Measurements from ENCODE around the gene FGF8.

FGF8 gene

GRCh38 chr10:101767966-101768790, 7.7 kb downstream of the FGF8 start:
- DNase-seq, result no peak

DNA sequence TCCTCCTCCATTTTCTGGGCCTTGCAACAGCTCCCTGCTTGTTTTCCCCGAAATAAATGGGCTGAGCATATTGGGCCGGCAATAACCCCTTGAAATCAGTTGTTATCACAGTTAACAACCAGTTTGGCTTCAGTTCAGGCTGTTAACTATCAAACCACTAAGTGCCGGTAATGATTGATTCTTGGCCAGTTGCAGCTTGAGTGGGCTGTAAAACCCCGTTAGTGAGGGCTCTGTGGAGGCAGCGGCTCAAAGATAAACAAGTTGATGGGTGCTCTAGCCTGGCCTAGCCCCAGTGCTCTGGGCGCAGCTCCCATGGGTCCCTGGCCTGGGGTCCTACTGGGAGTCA, 8.3 kb downstream of the FGF8 start:
- no peak for DNase-seq

- DNase-seq, result no peak
Measured at GRCh38 chr10:101766753-101767599, 8.9 kb downstream of the FGF8 start.

DNA sequence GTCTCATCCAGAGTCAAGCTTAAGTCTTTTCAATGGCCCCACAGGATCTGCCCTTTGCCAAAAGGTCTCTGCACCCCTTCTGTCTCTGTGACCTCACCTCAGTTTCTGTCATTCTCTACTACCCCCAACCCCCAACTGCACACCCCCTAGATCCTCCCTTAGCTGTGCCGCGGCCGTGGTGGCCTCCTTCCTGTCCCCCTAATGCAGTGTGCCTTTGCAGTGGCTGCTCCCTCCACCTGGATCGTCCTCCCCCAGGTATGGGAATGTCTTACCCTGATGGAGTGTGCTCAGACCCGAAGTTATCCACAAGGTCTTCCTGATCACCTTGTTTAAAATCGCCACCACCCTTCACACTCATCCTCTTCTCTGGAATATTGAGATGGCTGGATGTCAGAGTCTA, 9.6 kb downstream of the FGF8 start:
- DNase-seq, result no peak

DNA sequence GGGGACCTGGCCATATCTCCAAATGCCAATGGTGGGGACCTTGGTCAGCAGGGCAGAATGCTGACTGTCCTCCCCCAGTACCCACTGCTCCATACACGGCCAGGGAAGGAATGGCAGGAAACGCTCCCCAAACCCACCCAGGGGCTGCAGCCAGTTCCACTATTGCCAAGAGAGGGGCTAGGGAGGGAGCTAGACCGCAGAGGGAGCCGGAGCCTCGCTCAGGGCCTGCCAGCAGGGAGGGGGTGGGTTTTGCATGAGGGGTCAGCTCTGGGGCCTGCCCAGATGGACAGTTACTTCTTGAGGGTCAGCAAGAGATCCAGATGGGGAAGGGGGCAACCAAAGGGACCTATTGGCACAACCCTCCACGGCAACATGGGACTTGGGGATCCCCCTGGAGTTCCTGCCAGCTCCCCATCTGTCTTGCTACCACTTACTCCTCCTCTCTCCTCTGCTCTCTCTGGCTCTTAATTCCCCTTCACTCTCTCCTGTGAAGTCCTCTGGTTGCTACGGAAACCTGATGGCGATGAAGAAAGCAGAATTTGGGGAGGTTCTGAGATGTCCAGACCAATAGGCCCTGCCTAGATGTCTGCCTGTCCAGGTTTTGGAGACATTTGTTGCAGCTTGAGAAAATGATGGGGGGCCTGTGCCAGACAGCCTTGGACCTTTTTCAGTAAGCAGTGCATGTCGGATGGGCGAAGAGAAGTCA, 12.6 kb downstream of the FGF8 start:
- DNase-seq, result no peak

DNA sequence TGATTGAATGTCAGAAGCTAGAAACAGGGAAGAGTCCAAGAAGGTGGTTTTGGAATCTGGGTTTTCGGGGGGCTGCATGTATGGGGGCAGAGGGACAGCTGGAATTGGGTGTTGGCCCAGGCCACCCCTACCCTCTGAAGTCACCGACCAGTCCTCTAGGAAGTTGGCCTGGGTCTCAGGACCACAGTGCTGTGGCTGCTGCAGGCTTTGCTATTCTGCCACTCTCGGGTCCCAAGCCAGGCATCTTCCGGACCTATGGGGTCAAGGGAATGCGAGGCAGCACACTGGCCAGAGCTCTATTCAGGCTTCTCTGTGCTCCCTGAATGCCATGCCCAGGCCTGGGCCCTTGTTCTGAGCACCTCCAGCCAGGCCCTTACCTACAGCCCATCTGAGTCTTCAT, 13.2 kb downstream of the FGF8 start:
- DNase-seq, result no peak

GRCh38 chr10:101761226-101761625, 14.7 kb downstream of the FGF8 start:
- DNase-seq, result no peak

- no peak for DNase-seq
Measured at GRCh38 chr10:101760510-101760909, 15.4 kb downstream of the FGF8 start.

- no peak for DNase-seq
Measured at GRCh38 chr10:101759309-101760247, 16.3 kb downstream of the FGF8 start.

GRCh38 chr10:101758858-101759257, 17.1 kb downstream of the FGF8 start:
- no peak for DNase-seq

GRCh38 chr10:101752241-101752640, 23.7 kb downstream of the FGF8 start:
- DNase-seq, result no peak

- no peak for DNase-seq
Measured at GRCh38 chr10:101749047-101750016, 26.6 kb downstream of the FGF8 start.

- no peak for DNase-seq
Measured at GRCh38 chr10:101748496-101748895, 27.4 kb downstream of the FGF8 start.

GRCh38 chr10:101745074-101745696, 30.7 kb downstream of the FGF8 start:
- DNase-seq, result no peak

DNA sequence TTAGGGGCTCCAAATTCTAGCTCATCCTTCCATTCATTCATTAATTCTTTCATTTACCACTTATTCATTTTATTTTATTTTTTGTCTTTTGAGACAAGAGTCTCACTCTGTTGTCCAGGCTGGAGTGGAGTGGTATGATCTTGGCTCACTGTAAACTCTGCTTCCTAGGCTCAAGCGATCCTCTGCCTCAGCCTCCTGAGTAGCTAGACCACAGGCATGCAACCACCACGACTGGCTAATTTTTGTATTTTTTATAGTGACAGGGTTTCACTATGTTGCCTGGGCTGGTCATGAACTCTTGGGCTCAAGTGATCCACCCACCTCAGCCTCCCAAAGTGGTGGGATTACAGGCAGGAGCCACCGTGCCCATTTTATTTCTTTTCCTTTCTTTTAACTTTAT, 31.6 kb downstream of the FGF8 start:
- DNase-seq, result no peak

DNA sequence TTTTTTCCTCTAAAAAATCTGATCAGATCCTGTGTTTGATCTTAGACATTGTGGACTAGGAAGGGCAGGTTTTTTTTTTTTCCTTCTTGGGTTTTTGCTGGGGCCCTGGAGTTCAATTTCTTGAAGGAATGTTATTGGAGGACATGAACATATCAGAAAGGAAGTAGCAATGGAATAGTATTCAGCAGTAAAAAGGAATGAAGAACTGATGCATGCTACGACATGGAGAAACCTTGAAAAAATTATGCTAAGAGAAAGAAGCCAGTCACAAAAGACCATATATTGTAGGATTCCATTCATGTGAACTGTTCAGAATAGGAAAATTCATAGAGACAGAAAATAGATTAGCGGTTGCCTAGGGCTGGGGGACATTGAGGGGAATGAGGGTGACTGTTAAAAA, 34.0 kb downstream of the FGF8 start:
- no peak for DNase-seq

- no peak for DNase-seq
Measured at GRCh38 chr10:101736666-101737065, 39.2 kb downstream of the FGF8 start.

GRCh38 chr10:101732096-101732495, 43.8 kb downstream of the FGF8 start:
- no peak for DNase-seq

DNA sequence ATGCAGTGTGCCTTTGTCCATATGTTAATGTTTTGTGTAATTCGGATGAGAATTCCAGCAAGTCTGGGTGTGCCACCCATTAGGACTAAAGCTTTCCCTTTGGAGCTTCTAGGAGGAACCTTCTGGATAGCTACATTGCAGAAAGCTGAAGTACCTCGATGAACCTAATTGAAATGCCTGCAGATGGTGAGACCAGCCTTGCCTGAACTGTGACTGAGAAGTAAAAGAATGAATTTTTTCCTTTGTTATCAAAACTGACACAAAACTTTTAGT, 49.9 kb downstream of the FGF8 start:
- no peak for DNase-seq

GRCh38 chr10:101725296-101726114, 50.4 kb downstream of the FGF8 start:
- DNase-seq, result no peak
